IMR-90 (cell line): ENCODE data around the gene PSMA1. TPM values are rescaled to one million over a fixed set of nuclear protein-coding genes. Genes with fewer than 3 reads are reported as not detected.

Experiments
- ATAC-seq: fragments of 200-7000 bp; cut with Tn5 transposase; 2 replicates; pipeline ENCODE4 v1.9.1; 2020; ENCODE audit warnings: low read depth, mild to moderate bottlenecking, moderate library complexity
- BruUV-seq: library from RNA; stranded (reverse); fragments of 400-500 nt; replicated peaks from 2 replicates; lab custom pipeline; 2021; lab: Mats Ljungman, UMichigan
- CTCF ChIA-PET: fragments of 300-600 bp; formaldehyde crosslinking; extraction: SDS; loops from one replicate; lab custom pipeline; 2021; ENCODE audit warnings: antibody characterized with exemption; lab: Yijun Ruan, JAX
- POLR2A ChIA-PET: fragments of 300-600 bp; sonication (Branson Sonifier 250); formaldehyde crosslinking; loops from one replicate; lab custom pipeline; 2022; ENCODE audit warnings: antibody characterized with exemption; ENCODE audit not compliant: unreplicated experiment; lab: Charles Lee
- DNase-seq: peaks from one replicate; pipeline ENCODE4 v3.0.0; 2013
- H2AFZ ChIP-seq: replicated peaks from 2 replicates; pipeline ENCODE3; 2013; ENCODE audit warnings: low read length, mild to moderate bottlenecking; ENCODE audit not compliant: poor library complexity
- H2AK5ac ChIP-seq: 2 replicates; pipeline ENCODE4 v1.6.1; 2013; ENCODE audit warnings: low read depth, low read length, inconsistent platforms
- H2AK9ac ChIP-seq: replicated peaks from 2 replicates; pipeline ENCODE3; 2013; ENCODE audit warnings: mild to moderate bottlenecking, low read depth, low read length, moderate library complexity; ENCODE audit not compliant: poor library complexity
- H2BK120ac ChIP-seq: 2 replicates; pipeline ENCODE4 v1.6.1; 2013; ENCODE audit warnings: low read depth, low read length, inconsistent platforms
- H2BK15ac ChIP-seq: 3 replicates; pipeline ENCODE4 v1.6.1; 2013; ENCODE audit warnings: low read depth, low read length, inconsistent platforms
- H2BK20ac ChIP-seq: 2 replicates; pipeline ENCODE4 v1.6.1; 2013; ENCODE audit warnings: low read depth, mild to moderate bottlenecking, inconsistent platforms, low read length, moderate library complexity
- H2BK5ac ChIP-seq: 2 replicates; pipeline ENCODE4 v1.6.1; 2013; ENCODE audit warnings: mild to moderate bottlenecking, low read depth, low read length, inconsistent platforms; ENCODE audit not compliant: poor library complexity, severe bottlenecking
- H3K14ac ChIP-seq: replicated peaks from 2 replicates; pipeline ENCODE4 v1.6.1; 2013; ENCODE audit warnings: low read depth, low read length, inconsistent platforms
- H3K18ac ChIP-seq: 2 replicates; pipeline ENCODE4 v1.6.1; 2013; ENCODE audit warnings: low read depth, low read length, control low read depth
- H3K23ac ChIP-seq: 2 replicates; pipeline ENCODE4 v1.6.1; 2013; ENCODE audit warnings: low read depth, low read length, inconsistent platforms
- H3K27ac ChIP-seq: 2 replicates; pipeline ENCODE4 v1.5.1; 2013; ENCODE audit warnings: mild to moderate bottlenecking, control low read depth, low read length; ENCODE audit not compliant: insufficient read depth
- H3K27me3 ChIP-seq: 2 replicates; pipeline ENCODE4 v1.6.1; 2013; ENCODE audit warnings: low read length; ENCODE audit not compliant: control insufficient read depth, insufficient read depth
- H3K36me3 ChIP-seq: 2 replicates; pipeline ENCODE4 v1.6.1; 2013; ENCODE audit warnings: low read length, mixed read lengths; ENCODE audit not compliant: control insufficient read depth, insufficient read depth
- H3K4ac ChIP-seq: 2 replicates; pipeline ENCODE4 v1.6.1; 2013; ENCODE audit warnings: low read depth, low read length, inconsistent platforms
- H3K4me1 ChIP-seq: 2 replicates; pipeline ENCODE4 v1.6.1; 2013; ENCODE audit warnings: low read length, mixed read lengths; ENCODE audit not compliant: control insufficient read depth, insufficient read depth
- H3K4me2 ChIP-seq: 2 replicates; pipeline ENCODE4 v1.6.1; 2013; ENCODE audit warnings: low read depth, mild to moderate bottlenecking, control low read depth, low read length, moderate library complexity
- H3K4me3 ChIP-seq: 2 replicates; pipeline ENCODE4 v1.5.1; 2013; ENCODE audit warnings: low read depth, mild to moderate bottlenecking, control low read depth, low read length, moderate library complexity; ENCODE audit not compliant: insufficient read depth
- H3K56ac ChIP-seq: 2 replicates; pipeline ENCODE4 v1.6.1; 2013; ENCODE audit warnings: low read length, inconsistent platforms; ENCODE audit not compliant: insufficient read depth; ENCODE audit errors: extremely low read depth
- H3K79me1 ChIP-seq, 2 experiments: 2 replicates each; pipeline ENCODE4 v1.6.1; 2013; ENCODE audit warnings: low read length in 2 of 2, inconsistent platforms in 1 of 2, low read depth in 1 of 2
- H3K9ac ChIP-seq: 2 replicates; pipeline ENCODE4 v1.6.1; 2013; ENCODE audit warnings: low read depth, low read length, control low read depth
- H3K9me1 ChIP-seq: 2 replicates; pipeline ENCODE4 v1.6.1; 2013; ENCODE audit warnings: low read length, inconsistent platforms; ENCODE audit not compliant: insufficient read depth
- H3K9me3 ChIP-seq: 2 replicates; pipeline ENCODE4 v1.6.1; 2013; ENCODE audit warnings: low read length; ENCODE audit not compliant: control insufficient read depth, insufficient read depth
- H4K20me1 ChIP-seq: 2 replicates; pipeline ENCODE4 v1.6.1; 2013; ENCODE audit warnings: low read length, inconsistent platforms; ENCODE audit not compliant: insufficient read depth
- H4K5ac ChIP-seq: 2 replicates; pipeline ENCODE4 v1.6.1; 2013; ENCODE audit warnings: mild to moderate bottlenecking, low read depth, low read length, control low read depth
- H4K8ac ChIP-seq, 2 experiments: 2 replicates each; pipeline ENCODE4 v1.6.1; 2013; ENCODE audit warnings: low read depth in 2 of 2, low read length in 2 of 2, control low read depth in 1 of 2, inconsistent platforms in 1 of 2
- H4K91ac ChIP-seq: 2 replicates; pipeline ENCODE4 v1.6.1; 2013; ENCODE audit warnings: low read depth, low read length, inconsistent platforms; ENCODE audit not compliant: insufficient read depth
- BHLHE40 ChIP-seq: fragments of 150-350 bp; IDR thresholded peaks from 2 replicates; pipeline ENCODE4 v1.6.1; 2016; ENCODE audit warnings: mild to moderate bottlenecking, low read depth, low read length
- CEBPB ChIP-seq: IDR thresholded peaks from 2 replicates; pipeline ENCODE4 v1.6.1; 2012; ENCODE audit warnings: low read depth, low read length, improper control_type of control experiment
- CHD1 ChIP-seq: IDR thresholded peaks from 2 replicates; pipeline ENCODE4 v1.6.1; 2012; ENCODE audit warnings: low read depth, low read length, improper control_type of control experiment
- CTCF ChIP-seq: conservative IDR thresholded peaks from 2 replicates; pipeline ENCODE4 v1.5.1; 2012; ENCODE audit warnings: mild to moderate bottlenecking, low read depth, low read length, improper control_type of control experiment
- MAZ ChIP-seq: IDR thresholded peaks from 2 replicates; pipeline ENCODE4 v1.6.1; 2012; ENCODE audit warnings: low read depth, mild to moderate bottlenecking, low read length, improper control_type of control experiment, moderate library complexity, borderline replicate concordance
- MXI1 ChIP-seq: IDR thresholded peaks from 2 replicates; pipeline ENCODE4 v1.6.1; 2012; ENCODE audit warnings: low read depth, mild to moderate bottlenecking, low read length, moderate library complexity, borderline replicate concordance
- NFE2L2 ChIP-seq: fragments of 150-350 bp; IDR thresholded peaks from 2 replicates; pipeline ENCODE4 v1.6.1; 2016; ENCODE audit warnings: low read depth, mild to moderate bottlenecking, low read length
- RAD21 ChIP-seq: IDR thresholded peaks from 2 replicates; pipeline ENCODE4 v1.6.1; 2012; ENCODE audit warnings: low read length, improper control_type of control experiment
- RCOR1 ChIP-seq: IDR thresholded peaks from 2 replicates; pipeline ENCODE4 v1.6.1; 2012; ENCODE audit warnings: mild to moderate bottlenecking, low read length, improper control_type of control experiment; ENCODE audit not compliant: insufficient replicate concordance
- SMC3 ChIP-seq: fragments of 150-350 bp; IDR thresholded peaks from 2 replicates; pipeline ENCODE4 v1.6.1; 2016; ENCODE audit warnings: low read depth, mild to moderate bottlenecking, antibody characterized with exemption, low read length, moderate library complexity
- USF2 ChIP-seq: fragments of 150-350 bp; IDR thresholded peaks from 2 replicates; pipeline ENCODE4 v1.6.1; 2017; ENCODE audit warnings: mild to moderate bottlenecking, antibody characterized with exemption, low read length, low read depth
- WGBS, 2 experiments: methylation state at CpG; one replicate each; pipeline versions ENCODE4 v1.1.5 to v1.1.7; 2013; ENCODE audit warnings: missing lambda C conversion rate in 2 of 2; ENCODE audit not compliant: insufficient read length in 1 of 2; ENCODE audit errors: extremely low coverage in 2 of 2; 5-methylcytosine and 5-hydroxymethylcytosine counted together
- dilution Hi-C: fragments of 300-500 bp; cut with HindIII; formaldehyde crosslinking; loops from one replicate; pipeline ENCODE4 v1.14.3; 2018; ENCODE audit warnings: low sequenced_read_pairs; ENCODE audit not compliant: unreplicated experiment
- in situ Hi-C: fragments of 300-500 bp; cut with MboI; formaldehyde crosslinking; loops from 3 replicates; pipeline ENCODE4 v1.14.3; 2019; ENCODE audit warnings: low sequenced_read_pairs, inconsistent platforms, mixed read lengths
- intact Hi-C: fragments of 100-400 bp; cut with micrococcal nuclease; formaldehyde crosslinking; loops from 2 replicates; pipeline ENCODE4 v1.10.0; 2022
- polyA plus RNA-seq, 3 experiments: library from polyadenylated mRNA; depleted of rRNA; stranded (reverse); fragments of >200 nt; gene quantifications; 2 replicates each; pipeline ENCODE4 v1.2.3, GENCODE V29; 2012; ENCODE audit warnings: low replicate concordance in 1 of 3
- total RNA-seq: library from RNA; depleted of rRNA; stranded (reverse); fragments of >200 nt; gene quantifications from 2 replicates; pipeline ENCODE4 v1.2.3, GENCODE V29; 2012

The PSMA1 gene
- total and polyA plus RNA-seq, 2 of the 4 experiments (the other 2 are of a cell fraction), result 179 to 194 TPM

GRCh38 chr11:14537134-14537599, 17.0 kb upstream of the PSMA1 start:
- H3K4me2 ChIP-seq, result no peak overlapping the region
- dilution Hi-C loops, result no loop called here
- no peak overlapping the region for H2BK120ac ChIP-seq
- H4K5ac ChIP-seq, result no peak overlapping the region
- no peaks in the 10 kb centered on the region for H3K4me1 ChIP-seq
- H4K8ac ChIP-seq, result no peak overlapping the region
- H3K23ac ChIP-seq, result no peak overlapping the region
- no peak overlapping the region for H4K91ac ChIP-seq
- ChIA-PET CTCF (no interaction called here), POLR2A (interaction anchor here (0.7 kb wide), 1 partner anchor 37 kb away, joined by 7 read pairs; no protein-coding TSS in a partner anchor)
- no TSS peak for BruUV-seq
- ATAC-seq (peak; percentile 86), DNase-seq (peak; percentile 15)
- no peak overlapping the region for H2BK20ac ChIP-seq
- H3K4ac ChIP-seq, result no peak overlapping the region
- intact Hi-C loops, result loop anchor here (1.0 to 5.0 kb wide), 3 partner anchors 250 to 538 kb away; no protein-coding TSS in a partner anchor
- in situ Hi-C loops, result no loop called here
- no peak overlapping the region for H3K4me3 ChIP-seq
- H2AK9ac ChIP-seq, result no peak overlapping the region
- H2BK5ac ChIP-seq, result no peak overlapping the region
- no peaks in the 10 kb centered on the region for H4K20me1 ChIP-seq
- TF ChIP-seq MAZ, result no peak
- no peak for TF ChIP-seq USF2
- no peak for TF ChIP-seq CEBPB
- 0 out of 2 replicates have a peak, but pooled peaks have one; percentile 29 for TF ChIP-seq SMC3
- no peak for TF ChIP-seq CHD1
- no peak for TF ChIP-seq BHLHE40
- TF ChIP-seq RAD21, result peak; percentile 56
- TF ChIP-seq RCOR1, result no peak
- TF ChIP-seq NFE2L2, result no peak
- peak; percentile 67 for TF ChIP-seq CTCF
- no peak for TF ChIP-seq MXI1
- no peak overlapping the region for H2BK15ac ChIP-seq
- H3K27ac ChIP-seq, result no peak overlapping the region
- no peak overlapping the region for H3K9ac ChIP-seq
- no peaks in the 10 kb centered on the region for H3K9me3 ChIP-seq
- no peak overlapping the region for H3K56ac ChIP-seq
- no peaks in the 10 kb centered on the region for H3K36me3 ChIP-seq
- no peak overlapping the region for H2AK5ac ChIP-seq
- H3K9me1 ChIP-seq, result no peaks in the 10 kb centered on the region
- no peak overlapping the region for H3K18ac ChIP-seq
- no peaks in the 10 kb centered on the region for H3K79me1 ChIP-seq
- no CpG with 5 or more reads among the region's 5 CpGs for WGBS, 2 experiments
- peaks cover 5% of the 10 kb centered on the region for H3K27me3 ChIP-seq
- no peak overlapping the region for H2AFZ ChIP-seq
- H3K14ac ChIP-seq, result no peak overlapping the region
